ENCODE data around the gene CTNND2. TPM values are rescaled to one million over a fixed set of nuclear protein-coding genes. Genes with fewer than 3 reads are reported as not detected.

CTNND2 gene
- total RNA-seq, 1 donor from 2014 or later: 13.9 TPM

GRCh38 chr5:11045411-11045810 lies 858.8 kb downstream of the CTNND2 start:
- H3K4me3 ChIP-seq: no peak overlapping the region
- no peak overlapping the region for H3K27ac ChIP-seq
- H3K4me3 Mint-ChIP-seq: no peak overlapping the region
- H3K9me3 ChIP-seq (ENCODE audit: low read depth): no peaks in the 10 kb centered on the region
- H3K4me2 ChIP-seq: no peak overlapping the region
- no peaks in the 10 kb centered on the region for H3K27me3 ChIP-seq
- H3K36me3 Mint-ChIP-seq: peaks cover 6% of the 10 kb centered on the region
- no peaks in the 10 kb centered on the region for H3K79me2 ChIP-seq (ENCODE audit: low read depth)
- H3K4me1 Mint-ChIP-seq: peaks cover 4% of the 10 kb centered on the region
- no peaks in the 10 kb centered on the region for H3K36me3 ChIP-seq
- no peak overlapping the region for H3K9ac ChIP-seq
- no peak for TF ChIP-seq EZH2phosphoT487 (IDR thresholded peaks at IDR 0.05)
- no peak for TF ChIP-seq EZH2 (IDR thresholded peaks at IDR 0.05)
- TF ChIP-seq CTCF (IDR thresholded peaks at IDR 0.05): no peak
- H4K20me1 ChIP-seq (ENCODE audit: low read depth): no peaks in the 10 kb centered on the region
- H3K4me1 ChIP-seq: no peaks in the 10 kb centered on the region
- H3K9me3 Mint-ChIP-seq: no peaks in the 10 kb centered on the region
- H3K27me3 Mint-ChIP-seq (ENCODE audit: insufficient read depth, low read depth): no peaks in the 10 kb centered on the region
- DNase-seq (ENCODE audit: low spot score): no peak
- H3F3A ChIP-seq (ENCODE audit: low read depth): no peaks in the 10 kb centered on the region
- H3K27ac Mint-ChIP-seq: no peak overlapping the region
- no peak overlapping the region for H2AFZ ChIP-seq (replicated peaks)

DNA sequence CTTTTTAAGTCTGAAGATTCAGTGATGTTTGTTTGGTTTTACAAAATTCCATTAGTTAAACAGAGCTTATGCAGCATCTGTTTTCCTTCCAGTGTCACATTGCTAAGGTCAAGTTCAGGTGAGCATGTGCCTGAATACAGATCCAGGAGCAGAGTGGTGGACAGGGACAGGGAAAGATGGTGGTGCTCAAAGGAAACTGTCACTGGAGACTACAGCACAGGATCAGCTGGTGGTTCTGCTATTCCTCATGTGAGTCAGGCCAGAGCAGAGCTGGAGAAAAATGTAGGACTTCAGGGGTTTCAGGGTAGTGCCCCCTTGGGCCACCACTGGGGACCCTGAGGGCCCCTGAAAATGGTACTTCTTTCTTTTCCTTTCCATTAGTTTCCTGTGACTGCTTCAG lies 859.7 kb downstream of the CTNND2 start:
- Mint-ChIP-seq H3K27me3 (ENCODE audit: insufficient read depth, low read depth) (no peaks in the 10 kb centered on the region), H3K36me3 (peaks cover 6% of the 10 kb centered on the region), H3K9me3 (no peaks in the 10 kb centered on the region), H3K4me3 (no peak overlapping the region), H3K27ac (no peak overlapping the region), H3K4me1 (peaks cover 4% of the 10 kb centered on the region)
- Histone ChIP-seq H3K9me3 (ENCODE audit: low read depth) (no peaks in the 10 kb centered on the region), H4K20me1 (ENCODE audit: low read depth) (no peaks in the 10 kb centered on the region), H3K4me2 (no peak overlapping the region), H3K9ac (no peak overlapping the region), H3K36me3 (no peaks in the 10 kb centered on the region), H3K4me1 (no peaks in the 10 kb centered on the region), H3F3A (ENCODE audit: low read depth) (no peaks in the 10 kb centered on the region), H3K27me3 (no peaks in the 10 kb centered on the region), H3K27ac (no peak overlapping the region), H2AFZ (replicated peaks) (no peak overlapping the region), H3K4me3 (no peak overlapping the region), H3K79me2 (ENCODE audit: low read depth) (no peaks in the 10 kb centered on the region)
- TF ChIP-seq EZH2 (IDR thresholded peaks at IDR 0.05) (no peak), CTCF (IDR thresholded peaks at IDR 0.05) (no peak), EZH2phosphoT487 (IDR thresholded peaks at IDR 0.05) (no peak)
- no peak for DNase-seq (ENCODE audit: low spot score)

GRCh38 chr5:11043881-11044280 lies 860.4 kb downstream of the CTNND2 start:
- Histone ChIP-seq H3K9me3 (ENCODE audit: low read depth) (no peaks in the 10 kb centered on the region), H3K27ac (no peak overlapping the region), H3F3A (ENCODE audit: low read depth) (no peaks in the 10 kb centered on the region), H3K79me2 (ENCODE audit: low read depth) (no peaks in the 10 kb centered on the region), H3K4me2 (no peak overlapping the region), H3K27me3 (no peaks in the 10 kb centered on the region), H3K4me1 (no peaks in the 10 kb centered on the region), H3K36me3 (no peaks in the 10 kb centered on the region), H3K9ac (no peak overlapping the region), H4K20me1 (ENCODE audit: low read depth) (no peaks in the 10 kb centered on the region), H3K4me3 (no peak overlapping the region), H2AFZ (replicated peaks) (no peak overlapping the region)
- DNase-seq (ENCODE audit: low spot score): no peak
- H3K9me3 Mint-ChIP-seq: no peaks in the 10 kb centered on the region
- no peaks in the 10 kb centered on the region for H3K27me3 Mint-ChIP-seq (ENCODE audit: insufficient read depth, low read depth)
- H3K4me3 Mint-ChIP-seq: no peak overlapping the region
- no peak overlapping the region for H3K27ac Mint-ChIP-seq
- TF ChIP-seq EZH2phosphoT487 (IDR thresholded peaks at IDR 0.05) (no peak), EZH2 (IDR thresholded peaks at IDR 0.05) (no peak), CTCF (IDR thresholded peaks at IDR 0.05) (no peak)
- peaks cover 6% of the 10 kb centered on the region for H3K36me3 Mint-ChIP-seq
- H3K4me1 Mint-ChIP-seq: peaks cover 4% of the 10 kb centered on the region
